Measurements from ENCODE around the gene HYOU1.
"Not testable (repeated sequence)": the region's sequence is repeated elsewhere in the genome, so short reads cannot be mapped to it uniquely, and the experiment has no call there.

HYOU1 gene

GRCh38 chr11:119018074-119018938 lies 38.7 kb downstream of the HYOU1 start, which contains the start of the genes RPS25 and TRAPPC4:
RPS25 (minus strand) TSS chr11:119018343; CDS start chr11:119018284, 59 bp downstream.
TRAPPC4 (plus strand) TSS chr11:119018766; CDS start chr11:119018796, 30 bp downstream.
- DNase-seq = peak; percentile 99

DNA sequence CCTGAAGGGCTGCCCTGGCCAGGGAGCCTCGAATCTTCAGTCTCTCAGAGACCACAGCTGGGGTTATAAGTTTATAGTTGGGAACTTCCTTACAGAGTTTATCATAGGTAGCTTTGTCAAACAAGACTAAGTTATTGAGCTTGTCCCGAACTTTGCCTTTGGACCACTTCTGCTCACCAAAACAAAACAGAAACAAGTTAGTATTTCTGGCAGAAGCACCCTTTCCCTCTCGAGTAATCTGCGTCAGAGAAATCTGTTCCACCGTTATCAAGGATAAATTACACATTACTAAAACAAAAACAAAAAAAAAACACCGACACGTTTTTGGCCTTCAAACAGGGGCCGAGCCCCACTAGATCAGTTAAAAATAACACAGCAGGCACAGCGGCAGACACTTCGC lies 39.6 kb downstream of the HYOU1 start:
- not testable (repeated sequence) for DNase-seq

GRCh38 chr11:119016216-119017009 lies 40.6 kb downstream of the HYOU1 start:
- DNase-seq = no peak

GRCh38 chr11:119015054-119015611 lies 41.9 kb downstream of the HYOU1 start:
- DNase-seq = no peak

DNA sequence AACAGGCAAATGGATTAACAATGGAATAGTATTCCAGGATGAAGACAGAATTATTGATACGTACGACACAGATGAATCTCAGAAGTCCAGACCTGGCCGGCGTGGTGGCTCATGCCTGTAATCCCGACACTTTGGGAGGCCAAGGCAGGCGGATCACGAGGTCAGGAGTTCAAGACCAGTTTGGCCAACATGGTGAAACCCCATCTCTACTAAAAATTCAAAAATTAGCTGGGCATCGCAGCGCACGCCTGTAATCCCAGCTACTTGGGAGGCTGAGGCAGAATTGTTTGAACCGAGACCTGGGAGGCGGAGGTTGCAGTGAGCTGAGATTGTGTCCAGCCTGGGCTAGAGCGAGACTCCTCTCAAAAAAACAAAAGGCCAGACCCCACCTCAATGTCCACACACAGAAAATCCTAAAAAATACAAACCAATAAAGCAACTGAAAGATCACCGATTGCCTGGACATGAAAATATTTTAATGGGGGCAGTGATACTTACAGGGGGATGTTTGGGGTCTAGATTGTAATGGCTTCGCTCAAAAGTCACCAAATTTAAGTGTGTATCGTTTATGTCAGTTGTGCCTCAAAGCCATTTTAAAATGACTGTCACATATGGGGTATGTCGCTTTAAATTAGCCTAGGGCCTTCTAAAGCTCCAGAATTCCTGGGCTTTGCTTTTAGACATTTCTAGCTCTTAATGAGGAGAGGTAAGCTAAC lies 42.6 kb downstream of the HYOU1 start:
- DNase-seq = no peak

DNA sequence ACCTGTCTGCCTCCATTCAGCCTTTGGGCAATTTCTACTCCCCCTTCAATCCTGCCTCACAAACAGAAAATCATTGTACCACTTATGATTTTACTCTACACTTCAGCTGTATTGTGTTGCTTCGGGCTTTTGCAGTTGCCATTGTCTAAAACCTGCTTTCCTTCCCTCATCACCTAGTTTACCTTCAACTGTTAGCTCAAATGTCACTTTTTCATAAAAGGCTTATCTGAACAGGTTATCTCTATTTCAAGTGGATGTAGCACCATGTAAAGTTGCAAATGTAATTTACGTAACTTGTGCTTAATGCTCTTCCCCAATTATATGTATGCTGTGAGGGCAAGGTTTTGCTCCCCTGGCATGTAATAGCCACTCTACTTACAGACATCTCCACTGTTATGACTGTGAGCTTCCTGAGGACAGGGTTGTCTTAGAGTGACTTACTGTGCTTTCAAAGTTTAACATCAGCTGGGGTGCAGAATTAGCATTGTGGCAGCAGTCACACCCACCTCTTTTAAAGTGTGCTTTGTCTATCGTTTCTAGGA lies 44.3 kb downstream of the HYOU1 start:
- no peak for DNase-seq

DNA sequence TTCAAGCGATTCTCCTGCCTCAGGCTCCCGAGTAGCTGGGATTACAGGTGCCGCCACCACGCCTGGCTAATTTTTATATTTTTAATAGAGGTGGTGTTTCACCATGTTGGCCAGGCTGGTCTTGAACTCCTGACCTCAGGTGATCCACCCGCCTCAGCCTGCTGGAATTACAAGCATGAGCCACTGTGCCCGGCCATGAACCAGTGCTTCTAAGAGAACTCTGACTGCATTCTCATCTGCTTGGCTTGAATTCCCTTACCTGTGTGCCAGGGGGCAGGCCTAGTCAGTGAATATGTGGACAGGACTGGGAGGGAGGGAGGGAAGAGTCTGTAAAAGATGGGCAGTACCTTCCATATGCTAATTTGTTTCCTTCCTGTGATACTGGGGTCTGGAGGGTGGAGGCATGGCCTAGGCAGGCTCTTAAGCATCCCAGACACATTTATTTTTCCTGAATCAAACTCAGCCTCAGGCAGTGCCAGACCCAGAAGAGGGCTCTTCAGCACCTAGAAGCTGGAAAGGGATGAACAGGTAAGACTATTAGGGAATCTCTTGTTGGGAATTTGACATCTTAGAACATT lies 45.4 kb downstream of the HYOU1 start:
- no peak for DNase-seq

- DNase-seq = no peak
Measured at GRCh38 chr11:119006656-119007055, 50.3 kb downstream of the HYOU1 start.

DNA sequence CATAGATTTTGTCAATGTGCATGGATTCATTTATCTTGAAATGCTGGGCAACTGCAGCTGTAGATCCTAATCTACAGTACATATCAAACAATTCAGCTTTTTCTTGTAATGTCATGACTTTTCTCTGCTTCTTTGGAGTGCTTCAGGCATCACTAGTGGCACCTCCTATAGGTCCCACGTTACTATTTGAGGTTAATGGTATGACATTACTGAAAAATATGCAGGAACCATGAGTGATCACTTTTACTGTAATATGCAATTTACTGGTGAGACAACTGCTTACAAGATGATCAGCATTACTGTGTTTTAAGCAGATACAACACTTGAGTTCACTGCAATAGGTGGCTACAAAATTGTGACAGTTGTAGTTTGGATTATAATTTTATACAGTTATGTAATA lies 56.1 kb downstream of the HYOU1 start:
- DNase-seq = no peak

- no peak for DNase-seq
Measured at GRCh38 chr11:118998822-118999221, 58.2 kb downstream of the HYOU1 start.

DNA sequence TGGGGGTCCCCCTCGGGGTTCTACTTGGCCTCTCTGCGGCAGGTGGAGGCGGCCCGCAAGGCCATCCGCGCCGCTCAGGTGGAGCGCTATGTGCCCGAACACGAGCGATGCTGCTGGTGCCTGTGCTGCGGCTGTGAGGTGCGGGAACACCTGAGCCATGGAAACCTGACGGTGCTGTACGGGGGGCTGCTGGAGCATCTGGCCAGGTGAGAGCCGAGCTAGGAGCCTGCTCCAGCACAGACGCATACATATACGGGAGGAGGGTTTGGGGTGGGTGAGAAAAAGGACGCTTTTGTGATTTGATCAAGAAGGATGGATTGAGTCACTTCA lies 58.7 kb downstream of the HYOU1 start:
- peak; percentile 35 for DNase-seq

DNA sequence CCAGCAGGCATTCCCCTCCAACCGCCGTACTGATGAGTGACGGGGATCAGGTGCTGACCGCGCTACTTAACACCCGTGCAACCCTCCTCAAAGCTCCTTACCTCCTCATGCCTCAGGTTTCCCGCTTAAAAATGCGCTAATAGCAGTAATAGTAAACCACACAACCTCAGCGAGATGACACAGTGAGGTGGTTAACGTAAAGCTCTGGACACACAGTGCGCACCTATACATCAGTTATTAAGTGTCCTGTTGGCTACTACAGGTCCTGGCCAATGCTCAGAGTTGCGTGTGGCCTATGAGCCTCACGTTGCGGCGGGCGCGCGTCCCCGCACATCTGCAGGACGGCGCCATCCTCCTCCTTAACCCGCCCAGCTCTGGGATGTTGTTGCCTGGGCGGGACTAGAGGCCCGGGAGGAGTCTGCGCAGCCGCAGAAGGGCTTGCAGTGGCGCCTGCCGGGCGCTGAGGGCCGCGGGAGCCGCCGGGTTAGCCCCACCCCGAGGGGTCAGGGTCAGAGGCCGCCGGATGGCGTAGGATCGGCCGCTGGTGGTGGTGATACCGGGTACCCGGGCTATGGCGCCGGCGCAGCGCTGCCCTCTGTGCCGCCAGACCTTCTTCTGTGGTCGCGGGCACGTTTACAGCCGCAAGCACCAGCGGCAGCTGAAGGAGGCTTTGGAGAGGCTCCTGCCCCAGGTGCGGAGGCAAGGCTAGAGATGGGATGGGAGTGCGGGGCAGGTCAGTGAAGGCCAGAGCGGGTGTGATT lies 59.2 kb downstream of the HYOU1 start, which contains the start of gene CENATAC:
Gene CENATAC (plus strand): TSS at position 512 of the 761 bp plus-strand sequence. CDS start 60 bp downstream, at position 572.
- peak; percentile 98 for DNase-seq

DNA sequence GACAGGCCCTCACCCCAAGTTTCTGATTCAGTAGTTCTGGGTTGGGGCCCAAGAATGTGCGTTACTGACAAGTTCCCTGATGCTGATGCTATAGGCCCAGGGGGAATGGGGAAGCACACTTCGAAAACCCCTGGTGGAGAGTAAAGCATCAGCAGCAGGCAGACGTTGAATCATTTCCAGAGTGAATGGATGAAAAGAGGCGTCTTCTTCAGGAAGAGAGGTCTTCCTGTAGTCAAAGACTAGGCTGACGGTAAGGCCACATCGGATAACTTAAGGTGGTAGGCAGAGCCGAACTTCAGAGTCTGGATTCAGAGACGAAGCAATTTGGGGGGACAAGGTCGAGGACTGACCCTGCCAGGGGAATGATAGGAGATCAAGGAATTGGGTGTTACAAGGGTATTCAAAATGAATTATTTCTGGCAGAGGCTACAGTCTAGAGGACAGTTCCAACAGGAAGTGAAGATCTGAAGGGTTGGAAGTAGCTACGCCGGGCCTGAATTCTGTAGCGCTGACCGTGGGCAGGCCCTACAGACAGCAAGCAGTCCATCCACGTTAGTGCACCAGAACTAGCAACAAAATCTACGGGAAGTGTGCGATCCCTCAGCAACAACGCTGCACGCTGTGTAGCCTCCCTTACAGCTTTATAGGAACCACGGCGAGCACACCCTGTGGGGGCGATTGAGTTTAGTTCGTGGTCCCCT lies 59.9 kb downstream of the HYOU1 start:
- DNase-seq = no peak
